GM18499 (cell line): Measurements from ENCODE around the gene CHEK2.
"Not testable (repeated sequence)": the region's sequence is repeated elsewhere in the genome, so short reads cannot be mapped to it uniquely, and the experiment has no call there.

ENCODE experiments used
- ATAC-seq: cut with Tn5 transposase; IDR thresholded peaks from one replicate; pipeline ENCODE4 v1.9.1; 2021; ENCODE audit warnings: moderate number of reproducible peaks; ENCODE audit not compliant: insufficient read depth, unreplicated experiment

The CHEK2 gene

DNA sequence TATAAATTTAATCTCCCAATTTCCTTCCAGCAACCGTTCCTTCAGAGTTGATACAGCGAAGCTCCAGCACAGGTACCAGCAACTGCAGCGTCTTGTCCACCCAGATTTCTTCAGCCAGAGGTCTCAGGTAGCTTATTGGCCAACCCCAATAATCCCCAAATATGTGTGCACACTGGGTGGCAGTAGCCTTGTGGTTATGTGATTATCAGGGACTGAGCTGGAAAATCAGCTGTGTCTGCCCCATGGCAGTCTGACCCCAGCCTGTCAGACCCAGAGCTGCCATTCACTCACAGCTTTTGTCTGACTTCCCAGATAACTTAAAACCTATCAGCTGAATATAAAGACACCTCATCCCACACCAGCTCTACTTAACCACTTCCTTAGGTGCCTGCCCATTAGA, 2.2 kb upstream of the CHEK2 start:
- no peak for ATAC-seq

- ATAC-seq: no peak
These were observed 942 bp upstream of the CHEK2 start for GRCh38 chr22:28742562-28742962.

DNA sequence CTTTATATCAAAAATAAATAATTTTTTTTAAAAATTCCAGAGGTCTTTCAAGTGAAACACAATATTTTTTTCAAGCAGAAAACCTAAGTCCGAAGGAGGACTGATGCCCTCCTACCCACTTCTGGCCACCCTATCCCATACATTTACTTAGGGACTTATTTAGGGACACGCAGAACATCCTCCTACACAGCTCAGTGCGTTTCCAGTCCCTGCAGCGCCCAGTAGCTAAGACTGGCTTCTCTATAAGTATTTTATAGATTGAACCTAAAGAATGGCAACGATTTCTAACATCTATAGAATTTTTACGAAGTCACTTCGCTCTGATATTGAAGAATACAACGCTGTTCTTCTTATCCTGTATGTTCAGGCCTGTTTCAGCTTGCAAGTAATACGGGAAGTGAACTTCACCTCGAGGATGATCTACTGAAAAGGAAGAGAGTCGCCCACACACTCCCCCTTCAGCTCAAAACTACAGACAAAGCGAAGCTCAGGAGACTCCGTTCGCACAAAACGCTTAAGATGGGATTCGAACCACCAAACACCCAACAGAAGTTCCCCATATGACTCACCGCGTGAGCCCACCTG, 328 bp downstream of the CHEK2 start:
- no peak for ATAC-seq

GRCh38 chr22:28738876-28739275, 2.7 kb downstream of the CHEK2 start:
- ATAC-seq: not testable (repeated sequence)

- no peak for ATAC-seq
These were observed 3.9 kb downstream of the CHEK2 start for GRCh38 chr22:28737701-28738100.

DNA sequence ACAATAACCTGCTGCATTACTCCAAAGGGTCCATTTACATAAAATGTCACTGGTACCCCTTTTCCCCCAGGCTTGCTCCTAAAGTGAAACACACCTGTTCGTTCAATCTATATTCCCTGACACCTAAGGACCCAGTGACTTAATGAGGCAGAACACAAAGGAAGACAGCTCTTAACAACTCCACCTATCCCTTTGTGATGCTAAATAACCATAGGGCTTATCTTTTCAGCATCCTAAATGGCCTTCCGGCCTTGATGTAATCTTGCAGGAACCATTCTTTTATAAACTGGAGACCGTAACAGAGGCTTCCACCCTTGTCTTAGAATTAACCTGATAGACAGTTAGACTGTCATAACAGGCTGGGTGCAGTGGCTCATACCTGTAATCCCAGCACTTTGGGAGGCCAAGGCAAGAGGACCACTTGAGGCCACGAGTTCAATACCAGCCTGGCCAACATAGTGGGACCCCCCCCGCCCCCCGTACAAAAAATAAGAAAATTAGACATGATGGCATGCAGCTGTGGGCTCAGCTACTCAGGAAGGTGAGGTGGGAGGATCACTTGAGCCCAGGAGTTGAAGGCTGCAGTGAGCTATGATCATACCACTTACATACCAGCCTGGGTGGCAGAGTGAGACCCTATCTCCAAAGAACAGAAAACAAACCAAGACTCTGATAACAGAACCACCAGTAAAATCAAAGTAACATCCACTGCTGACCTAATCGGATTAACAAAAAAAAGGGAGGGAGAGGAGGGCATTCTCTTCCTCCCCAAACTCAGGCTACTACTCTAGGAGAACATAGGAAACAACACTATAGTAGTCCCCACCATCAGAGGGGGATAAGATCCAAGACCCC, 5.1 kb downstream of the CHEK2 start:
- no peak for ATAC-seq

- no peak for ATAC-seq
These were observed 7.2 kb downstream of the CHEK2 start for GRCh38 chr22:28734393-28734792.

- no peak for ATAC-seq
These were observed 11.4 kb downstream of the CHEK2 start for GRCh38 chr22:28730179-28730578.

DNA sequence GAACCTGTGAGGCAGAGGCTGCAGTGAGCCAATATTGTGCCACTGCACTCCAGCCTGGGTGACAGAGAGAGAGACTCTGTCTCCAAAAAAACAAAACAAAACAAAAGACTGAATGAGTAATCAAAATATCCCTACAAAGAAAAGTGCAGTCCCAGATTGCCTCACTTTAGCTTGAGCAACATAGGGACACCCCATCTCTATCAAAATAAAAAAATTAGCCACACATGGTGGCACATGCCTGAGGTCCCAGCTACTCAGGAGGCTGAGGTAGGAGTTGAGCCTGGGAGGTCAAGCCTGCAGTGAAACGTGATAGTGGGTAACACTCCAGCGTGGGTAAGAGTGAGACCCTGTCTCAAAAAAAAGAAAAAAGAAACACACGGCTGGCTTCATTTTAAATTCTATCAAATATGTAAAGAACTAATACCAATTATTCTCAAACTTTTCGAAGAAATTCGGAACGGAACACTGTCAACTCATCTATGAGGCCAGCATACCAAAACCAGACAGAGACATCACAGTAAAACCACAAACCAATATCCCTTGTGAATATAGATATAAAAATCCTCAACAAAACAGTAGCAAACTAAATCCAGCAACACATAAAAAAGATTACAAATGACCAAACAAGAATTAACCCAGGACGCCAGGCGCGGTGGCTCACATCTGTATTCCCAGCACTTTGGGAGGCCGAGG, 12.9 kb downstream of the CHEK2 start:
- ATAC-seq: no peak

GRCh38 chr22:28728002-28728401, 13.6 kb downstream of the CHEK2 start:
- no peak for ATAC-seq

GRCh38 chr22:28718044-28718443, 23.6 kb downstream of the CHEK2 start:
- ATAC-seq: no peak

DNA sequence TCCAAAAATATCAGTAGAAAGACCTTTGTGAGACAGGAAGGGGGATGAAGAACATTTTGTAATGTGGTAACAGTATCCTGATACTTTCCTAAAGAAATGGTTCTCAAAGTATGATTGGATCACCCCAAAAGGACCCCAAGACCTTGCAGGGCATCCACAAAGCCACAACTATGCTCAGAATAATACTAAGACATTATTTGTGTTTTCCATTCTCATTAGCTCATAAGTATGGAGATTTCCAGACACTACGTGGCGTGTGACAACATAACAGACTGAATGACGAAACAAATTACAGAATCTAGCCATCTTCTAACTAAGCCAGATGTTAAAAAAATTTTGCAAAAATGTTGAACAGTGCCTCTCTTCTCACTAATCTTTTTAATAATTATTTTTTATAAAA, 24.9 kb downstream of the CHEK2 start:
- ATAC-seq: no peak

DNA sequence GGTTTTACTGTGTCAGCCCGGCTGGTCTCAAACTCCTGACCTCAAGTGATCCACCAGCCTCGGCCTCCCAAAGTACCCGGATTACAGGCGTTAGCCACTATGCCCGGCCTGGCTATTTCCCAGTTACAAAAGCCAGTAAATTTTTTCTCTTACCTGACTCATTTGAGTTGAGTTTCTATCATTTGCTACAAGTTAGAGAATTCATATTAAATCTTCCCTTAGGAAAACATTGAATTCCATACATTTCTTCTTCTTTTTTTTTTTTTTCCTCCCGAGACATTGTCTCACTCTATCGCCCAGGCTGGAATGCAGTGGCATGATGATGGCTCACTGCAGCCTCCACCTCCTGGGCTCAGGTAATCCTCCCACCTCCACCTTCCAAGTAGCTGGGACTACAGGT, 26.0 kb downstream of the CHEK2 start:
- no peak for ATAC-seq

DNA sequence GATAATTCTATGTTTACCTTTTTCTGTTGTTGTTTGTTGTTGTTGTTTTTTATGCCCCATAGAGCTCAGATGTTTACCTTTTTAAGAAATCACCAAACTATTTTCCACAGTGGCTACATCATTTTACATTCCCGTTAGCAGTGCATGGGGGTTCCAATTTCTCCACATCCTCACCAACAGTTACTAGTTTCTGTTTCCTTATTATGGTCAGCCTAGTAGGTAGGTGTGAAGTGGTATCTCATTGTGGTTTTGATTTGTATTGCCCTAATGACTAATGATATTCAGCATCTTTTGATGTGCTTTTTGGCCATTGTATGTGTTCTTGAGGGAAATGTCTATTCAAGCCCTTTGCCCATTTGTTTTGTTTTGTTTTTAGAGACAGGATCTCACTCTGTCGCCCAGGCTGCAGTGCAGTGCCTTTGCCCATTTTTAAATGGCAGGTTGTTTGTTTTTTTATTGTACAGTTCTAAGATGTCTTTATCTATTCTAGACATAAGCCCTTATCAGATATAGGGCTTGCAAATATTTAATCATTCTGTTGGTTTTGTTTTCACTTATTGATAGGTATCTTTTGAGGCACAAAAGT, 27.5 kb downstream of the CHEK2 start:
- no peak for ATAC-seq

DNA sequence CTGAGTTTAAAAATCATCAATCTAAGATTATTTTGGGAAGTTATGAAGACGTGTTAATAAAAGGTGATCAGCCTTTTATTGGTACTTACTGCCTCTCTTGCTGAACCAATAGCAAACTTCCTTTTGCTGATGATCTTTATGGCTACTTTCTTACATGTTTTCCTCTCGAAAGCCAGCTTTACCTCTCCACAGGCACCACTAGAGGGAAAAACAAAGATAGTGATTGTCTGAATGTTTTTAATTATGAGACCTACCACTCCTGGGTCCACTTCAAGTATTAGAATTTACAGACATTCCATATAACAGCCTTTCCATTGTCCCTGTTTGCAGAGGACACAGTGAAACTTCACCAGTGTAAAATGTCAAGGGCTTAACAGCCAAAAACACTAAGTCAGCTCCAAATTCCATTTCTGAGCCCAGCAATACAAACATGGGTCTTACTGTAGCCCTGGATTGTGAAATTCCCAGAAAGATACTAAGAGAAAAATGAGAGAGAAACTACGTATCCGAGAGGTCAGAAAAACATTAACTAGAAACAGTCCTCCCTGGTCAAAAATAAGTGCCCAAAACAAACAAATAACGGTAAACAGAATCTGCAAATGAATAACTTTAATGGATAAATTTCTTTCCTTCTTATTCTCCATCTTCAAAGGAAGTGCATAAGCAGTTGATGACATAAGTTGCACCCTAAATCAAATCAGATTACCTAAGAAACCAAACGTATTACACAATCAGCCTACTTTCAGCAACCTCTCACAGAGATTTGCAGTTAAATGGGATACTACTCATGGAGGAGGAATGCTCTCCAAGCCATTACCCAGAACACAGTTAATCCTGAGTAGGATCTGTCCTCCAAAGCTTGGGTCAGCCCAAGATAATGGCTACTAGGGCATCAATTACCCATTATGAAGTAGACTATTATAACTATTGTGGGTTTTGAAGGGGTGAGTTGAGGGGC, 29.5 kb downstream of the CHEK2 start:
- no peak for ATAC-seq

GRCh38 chr22:28711341-28711740, 30.3 kb downstream of the CHEK2 start:
- ATAC-seq: no peak

GRCh38 chr22:28710576-28711191, 30.9 kb downstream of the CHEK2 start:
- no peak for ATAC-seq

GRCh38 chr22:28710107-28710506, 31.5 kb downstream of the CHEK2 start:
- no peak for ATAC-seq

GRCh38 chr22:28706845-28707244, 34.8 kb downstream of the CHEK2 start:
- no peak for ATAC-seq

GRCh38 chr22:28703436-28703835, 38.2 kb downstream of the CHEK2 start:
- no peak for ATAC-seq
